ENCODE measurements around the gene PIBF1.
"Not testable (repeated sequence)": the region's sequence is repeated elsewhere in the genome, so short reads cannot be mapped to it uniquely, and the experiment has no call there.

The PIBF1 gene

DNA sequence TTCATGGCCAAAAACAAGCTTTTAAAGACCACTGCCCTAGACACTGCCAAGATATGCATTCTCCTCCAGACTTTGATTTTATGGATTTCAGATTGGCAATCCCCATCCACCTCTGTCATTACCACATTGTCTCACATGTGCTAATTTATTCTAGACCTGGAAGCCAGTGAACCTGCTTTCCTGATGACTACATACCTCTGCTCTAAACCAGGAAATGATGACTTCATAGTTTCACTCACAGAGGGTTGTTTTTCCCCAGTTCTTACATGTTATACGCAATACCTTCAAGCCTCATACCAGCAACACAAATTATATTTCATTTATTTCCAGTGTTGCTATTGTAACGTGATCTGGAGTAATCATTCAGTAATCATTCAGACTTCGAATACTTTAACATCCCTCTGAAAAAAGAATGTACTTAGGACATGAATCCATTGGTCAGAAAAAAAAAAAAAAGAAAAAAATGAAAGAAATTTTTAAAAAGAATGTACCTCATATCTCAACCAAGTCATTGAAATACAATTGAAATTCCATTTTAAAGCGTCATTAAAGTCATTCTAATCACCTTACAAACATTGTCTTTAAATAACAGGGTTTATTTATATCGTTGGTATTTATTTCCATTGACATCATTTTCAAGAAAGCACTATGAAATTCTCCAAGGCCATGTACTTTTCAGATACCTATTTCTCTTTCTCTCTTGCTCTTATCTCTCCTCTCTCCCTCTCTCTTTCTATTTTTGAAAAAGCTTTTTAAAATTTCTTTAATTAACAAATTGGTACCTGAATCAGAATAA is 243.5 kb downstream of the PIBF1 start:
- no peak for DNase-seq

DNA sequence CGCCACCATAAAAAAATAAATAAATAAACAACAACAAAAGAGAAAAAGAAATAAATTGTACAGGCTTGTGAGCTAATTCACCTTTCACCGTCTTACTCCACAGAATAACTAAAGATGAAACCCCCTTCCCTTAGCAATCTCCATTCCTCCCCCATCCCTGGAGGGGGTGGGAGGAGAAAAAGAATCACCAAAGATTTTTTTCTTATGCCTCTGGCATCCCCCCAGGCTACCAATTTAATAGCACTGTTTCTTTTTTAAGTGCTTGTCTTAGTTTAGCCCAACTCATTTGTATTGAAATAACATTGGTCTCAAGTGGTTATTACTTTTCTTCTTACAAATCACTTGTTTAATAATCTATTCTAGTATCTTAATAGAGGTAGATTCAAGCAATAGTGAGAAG is 253.0 kb downstream of the PIBF1 start:
- no peak for DNase-seq

DNA sequence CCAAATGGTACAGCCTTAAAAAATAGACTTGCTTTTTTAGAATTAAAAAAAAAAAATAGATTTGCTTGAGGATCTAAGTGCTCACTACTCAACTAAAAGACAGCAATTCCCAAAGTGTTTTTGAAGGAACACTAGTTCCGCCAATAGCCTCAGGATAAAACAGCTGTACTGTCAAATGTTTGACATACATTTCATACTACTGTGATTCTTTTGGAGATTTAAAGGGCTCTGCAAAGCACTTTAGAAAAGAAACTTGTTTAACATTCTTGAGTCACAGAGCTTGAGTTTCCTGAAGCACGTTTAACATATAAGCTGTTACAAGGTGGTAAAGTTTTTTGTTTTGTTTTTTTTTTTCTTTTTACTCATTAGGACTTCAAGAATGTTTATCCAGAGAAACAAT is 253.7 kb downstream of the PIBF1 start:
- no peak for DNase-seq

DNA sequence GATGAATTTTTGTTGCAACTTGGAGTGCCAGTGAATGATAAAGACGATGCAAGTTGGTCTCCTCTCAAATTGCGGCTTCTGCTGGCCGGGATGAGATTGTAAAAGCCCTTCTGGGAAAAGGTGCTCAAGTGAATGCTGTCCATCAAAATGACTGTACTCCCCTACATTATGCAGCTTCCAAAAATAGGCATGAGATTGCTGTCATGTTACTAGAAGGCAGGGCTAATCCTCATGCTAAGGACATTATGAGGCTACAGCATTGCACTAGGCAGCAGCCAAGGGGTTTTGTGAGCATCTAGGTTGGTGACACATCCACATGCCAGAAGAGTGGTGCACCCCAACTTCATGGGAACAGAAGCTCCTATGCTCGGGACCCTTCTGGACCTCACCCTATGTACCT is 254.6 kb downstream of the PIBF1 start:
- no peak for DNase-seq

DNA sequence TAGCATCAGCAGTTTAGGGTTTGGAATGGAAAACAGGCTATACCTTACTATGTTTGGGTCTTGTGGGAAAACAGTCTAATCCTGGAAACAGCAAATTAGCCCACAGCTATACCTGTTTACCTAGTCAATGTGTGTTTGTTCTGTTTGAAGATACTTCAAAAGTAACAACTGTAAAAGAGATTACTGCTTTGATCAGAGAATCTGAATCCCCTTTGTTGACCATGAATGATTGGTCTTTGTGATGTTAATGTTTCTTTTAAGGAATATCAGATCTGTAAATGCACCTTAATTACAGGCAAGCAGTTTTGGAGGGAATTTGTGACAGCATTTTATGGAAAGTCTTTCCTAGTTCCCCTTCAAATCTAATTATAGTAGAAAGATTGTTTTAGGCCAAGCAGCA is 256.1 kb downstream of the PIBF1 start:
- DNase-seq: no peak

DNA sequence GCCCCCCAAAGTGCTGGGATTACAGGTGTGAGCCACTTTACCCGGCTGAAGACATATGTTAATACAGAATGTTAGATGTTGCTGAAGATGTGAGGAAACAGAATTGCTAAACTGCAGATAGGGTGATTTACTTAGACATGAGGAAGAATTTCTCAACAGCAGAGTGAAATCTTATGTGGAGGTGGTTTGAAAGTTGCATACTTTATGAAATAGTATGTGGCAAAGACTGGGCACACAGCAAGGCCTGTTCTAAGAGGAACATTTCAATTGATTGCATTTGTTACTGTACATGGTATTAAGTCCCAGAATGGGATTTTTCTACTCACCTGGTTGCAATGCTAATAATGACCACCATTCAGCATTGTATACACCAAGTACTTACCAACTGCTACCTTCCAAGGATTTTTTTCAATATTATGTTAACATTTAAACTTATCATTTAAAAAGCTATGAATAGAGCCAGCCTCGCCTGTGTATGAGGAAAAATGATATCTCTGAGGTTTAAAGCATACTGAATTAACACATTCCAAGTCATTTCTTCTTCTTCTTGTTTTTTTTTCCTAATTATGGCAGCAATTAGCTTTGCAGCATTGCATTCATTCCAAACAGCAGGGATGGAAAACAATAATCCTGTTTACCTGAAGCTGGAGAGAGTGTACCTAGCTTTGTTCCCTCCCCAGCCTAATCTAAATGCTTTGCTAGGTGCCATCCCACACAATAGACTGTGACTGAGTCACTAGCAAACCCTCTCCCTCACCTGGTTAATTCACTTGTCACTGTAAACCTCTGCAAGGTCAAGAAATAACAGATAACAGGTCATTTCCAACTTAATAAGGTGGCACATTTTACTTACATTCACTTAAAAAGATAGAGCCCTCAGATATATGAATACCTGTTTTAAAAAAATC is 257.5 kb downstream of the PIBF1 start:
- no peak for DNase-seq

DNA sequence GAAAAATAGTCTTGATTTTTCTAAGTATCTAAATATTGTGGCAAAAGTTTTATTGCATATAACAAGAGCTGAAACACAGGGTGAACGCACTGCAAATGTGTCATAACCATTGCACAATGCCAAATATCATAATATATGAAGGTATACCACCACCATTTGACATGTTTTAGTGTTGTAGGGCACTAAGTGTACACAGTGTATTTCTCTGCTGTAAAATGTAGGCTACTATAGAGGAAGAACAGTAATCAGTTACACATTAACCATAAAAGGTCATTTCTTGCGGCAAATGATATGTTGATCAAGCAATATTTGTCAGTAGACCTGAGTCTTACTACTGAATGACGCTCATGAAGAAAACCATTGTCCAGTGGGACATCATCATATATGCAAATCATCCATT is 258.6 kb downstream of the PIBF1 start:
- DNase-seq: no peak

DNA sequence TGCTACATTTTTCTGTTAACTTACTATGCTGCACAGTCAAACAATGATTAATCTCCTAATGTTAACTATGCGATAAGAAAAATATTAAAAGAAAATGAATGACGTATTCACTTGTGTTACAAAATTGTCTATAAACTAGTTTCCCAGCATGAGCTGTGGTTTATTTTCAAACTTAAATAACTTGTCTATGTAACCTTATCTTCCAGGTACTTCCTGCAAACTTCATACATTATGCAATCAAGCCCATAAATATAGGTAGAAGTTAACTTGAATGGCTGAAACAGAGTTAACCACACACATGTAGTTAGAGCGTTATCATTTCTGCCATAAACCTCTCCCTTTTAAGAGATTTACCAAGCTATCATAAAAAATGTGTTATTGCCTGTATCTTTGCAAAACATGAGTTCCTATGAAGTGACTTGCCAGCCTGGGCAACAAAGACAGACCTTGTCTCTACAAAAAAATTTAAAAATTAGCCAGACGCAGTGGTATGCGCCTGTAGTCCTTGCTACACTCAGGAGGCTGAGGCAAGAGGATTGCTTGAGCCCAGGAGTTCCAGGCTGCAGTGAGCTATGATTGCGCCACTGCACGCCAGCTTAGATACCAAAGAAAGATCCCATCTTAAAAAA is 259.1 kb downstream of the PIBF1 start:
- no peak for DNase-seq

DNA sequence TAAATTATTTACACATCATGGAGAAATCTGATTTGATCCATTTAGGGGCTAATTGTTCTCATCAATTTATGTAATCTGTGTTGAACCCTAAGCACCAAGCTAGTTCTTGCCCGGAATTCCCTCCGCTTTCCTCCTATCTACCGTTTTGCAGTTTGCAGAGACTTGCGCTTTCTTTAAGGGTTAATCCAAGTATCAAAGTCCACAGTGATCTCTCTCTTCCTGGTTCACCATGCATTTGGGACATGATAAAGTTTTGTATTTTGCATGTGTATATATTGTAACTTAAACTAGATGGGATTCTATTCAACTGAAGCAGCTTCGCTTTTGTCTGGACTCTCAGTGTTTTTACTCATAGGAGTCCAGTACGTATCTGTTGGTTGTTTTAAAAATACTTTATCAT is 263.1 kb downstream of the PIBF1 start:
- no peak for DNase-seq

DNA sequence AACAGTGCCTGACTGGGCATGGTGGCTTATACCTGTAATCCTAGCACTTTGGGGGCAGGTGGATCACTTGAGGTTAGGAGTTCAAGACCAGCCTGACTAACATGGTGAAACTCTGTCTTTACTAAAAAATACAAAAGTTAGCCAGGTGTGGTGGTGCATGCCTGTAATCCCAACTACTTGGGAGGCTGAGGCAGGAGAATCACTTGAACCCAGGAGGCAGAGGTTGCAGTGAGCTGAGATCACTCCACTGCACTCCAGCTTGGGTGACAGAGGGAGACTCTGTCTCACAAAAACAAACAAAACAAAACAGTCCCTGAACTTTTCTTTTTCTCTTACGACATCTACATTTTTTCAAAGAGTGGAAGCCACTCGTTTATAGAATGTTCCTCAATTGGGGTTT is 266.7 kb downstream of the PIBF1 start:
- DNase-seq: not testable (repeated sequence)

DNA sequence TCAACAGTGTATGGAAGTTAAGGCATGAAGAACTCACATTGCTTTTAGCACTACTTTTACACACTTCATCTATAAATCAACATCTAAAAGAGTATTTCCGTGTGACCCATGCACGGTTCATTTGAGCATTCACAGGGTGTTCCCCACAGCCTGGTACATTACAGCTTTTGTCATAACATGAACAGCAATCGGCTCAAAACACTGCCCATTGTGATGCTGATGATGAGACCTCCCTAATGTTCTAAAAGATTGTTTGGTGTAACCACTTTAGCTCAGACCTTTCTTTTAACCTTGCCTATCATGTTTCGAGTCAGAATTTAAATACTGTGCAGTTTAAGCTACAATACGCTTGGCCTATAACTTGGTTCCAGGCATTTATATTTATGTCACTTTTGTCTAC is 272.8 kb downstream of the PIBF1 start:
- DNase-seq: no peak

DNA sequence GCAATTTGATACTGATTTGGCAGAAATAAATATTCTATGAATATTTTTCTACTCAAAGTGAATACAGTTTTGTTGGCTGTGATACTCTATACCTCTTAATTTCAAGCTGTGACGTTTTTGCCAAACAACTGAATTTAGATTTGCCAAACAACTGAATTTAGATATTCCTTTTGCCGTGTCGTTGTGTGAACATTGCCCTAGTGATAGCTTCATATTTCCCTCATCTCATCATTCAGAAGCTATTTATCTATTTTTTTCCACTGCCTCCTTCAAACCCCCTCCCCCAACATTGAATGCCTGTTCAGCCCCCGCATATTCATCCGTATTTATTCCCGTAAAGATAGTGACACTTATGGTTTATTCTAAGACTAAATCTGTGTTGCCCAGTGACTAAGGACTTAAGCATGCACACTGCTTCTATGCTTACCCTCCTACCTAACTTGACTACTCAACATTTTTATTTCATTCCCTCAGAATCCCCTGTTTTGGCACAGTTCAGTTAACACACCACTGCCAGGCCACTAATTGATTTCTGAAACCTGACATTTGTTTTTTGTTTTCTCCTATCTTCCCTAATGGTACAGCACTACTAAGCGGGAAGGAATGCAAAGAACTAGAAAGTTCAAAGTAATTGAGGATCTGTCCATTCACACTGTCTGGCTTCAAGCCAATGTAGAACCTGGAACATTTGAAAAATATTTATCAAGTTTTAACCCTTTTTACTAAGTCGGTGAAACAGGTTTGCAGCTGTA is 274.1 kb downstream of the PIBF1 start:
- DNase-seq: no peak

DNA sequence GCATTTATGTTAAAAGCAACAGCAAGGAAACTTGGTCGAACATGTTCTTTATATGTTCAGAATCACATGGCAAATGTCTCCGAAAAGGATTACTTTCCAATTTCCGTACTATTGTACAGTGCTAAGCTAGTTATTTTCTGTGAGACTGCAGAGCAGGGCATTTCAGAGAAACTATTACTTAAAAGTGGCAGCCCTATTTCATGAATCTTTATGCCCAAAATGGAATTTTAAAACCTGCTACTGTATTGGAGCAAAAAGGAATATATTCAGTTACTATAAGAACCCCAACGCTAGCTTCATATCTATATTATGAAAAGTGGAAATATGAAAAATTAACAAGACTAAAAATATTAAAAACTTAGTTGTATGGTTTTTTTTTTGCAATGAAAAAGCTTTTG is 274.6 kb downstream of the PIBF1 start:
- DNase-seq: no peak

DNA sequence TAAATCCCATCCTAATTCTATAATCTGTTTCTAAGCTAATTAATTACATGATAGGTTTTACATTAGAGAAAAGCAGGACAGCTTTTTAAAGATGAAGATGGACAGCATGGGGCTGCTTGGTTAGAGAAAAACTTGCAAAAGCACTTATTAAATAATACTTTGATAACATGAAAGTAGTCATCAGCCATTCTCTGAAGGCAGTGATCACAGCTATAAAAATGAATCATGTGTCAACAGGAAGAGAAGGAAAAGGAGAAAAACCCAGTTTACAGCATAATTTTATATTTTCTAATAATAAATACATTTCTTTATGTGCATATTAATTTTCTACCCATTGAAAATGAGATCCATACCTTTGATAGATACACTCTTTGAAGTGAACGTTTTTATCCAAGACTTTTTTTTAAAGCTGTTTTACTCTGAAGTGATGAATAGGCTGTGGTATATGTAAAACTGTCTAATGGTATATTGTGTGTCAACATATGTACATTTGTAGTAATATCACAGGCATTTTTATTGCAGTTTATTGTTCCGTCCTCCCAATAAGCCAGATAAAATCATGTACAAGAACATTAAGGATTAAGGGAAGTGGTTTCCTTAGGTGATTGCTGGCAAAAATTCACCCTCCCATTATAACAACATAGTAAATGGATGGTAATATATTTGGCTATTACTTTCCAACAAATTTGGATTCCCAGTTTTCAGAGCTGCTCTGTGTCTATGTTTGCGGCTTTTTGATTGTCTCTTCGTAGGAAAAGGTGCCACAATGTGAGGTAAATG is 275.5 kb downstream of the PIBF1 start:
- no peak for DNase-seq

DNA sequence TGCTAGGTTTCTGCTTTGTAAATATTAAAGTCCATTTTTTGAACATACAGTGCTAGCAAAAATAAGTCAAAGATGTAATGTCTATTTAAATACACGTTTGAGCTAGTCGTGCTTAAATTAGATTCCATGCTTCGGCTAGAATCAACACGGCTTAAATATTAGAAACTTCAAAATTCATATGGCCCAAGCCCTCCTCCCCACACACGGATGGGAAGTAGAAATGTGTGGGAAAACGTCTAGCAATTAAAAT is 276.1 kb downstream of the PIBF1 start:
- DNase-seq: no peak

DNA sequence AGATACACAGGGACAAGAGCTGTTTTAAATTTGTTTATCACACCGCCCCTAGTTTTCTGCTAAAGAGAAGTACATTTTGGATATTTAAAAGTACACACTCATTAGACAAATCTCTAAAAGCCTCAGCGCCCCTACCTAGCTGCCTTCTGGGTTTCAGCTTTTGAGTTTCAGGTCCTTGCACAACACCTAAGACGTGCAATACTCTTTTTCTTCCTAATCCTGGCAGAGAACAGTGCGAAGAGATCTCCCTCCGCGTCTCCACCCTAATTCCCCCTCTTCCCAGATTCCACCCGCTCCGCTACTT is 276.5 kb downstream of the PIBF1 start:
- DNase-seq: no peak

DNA sequence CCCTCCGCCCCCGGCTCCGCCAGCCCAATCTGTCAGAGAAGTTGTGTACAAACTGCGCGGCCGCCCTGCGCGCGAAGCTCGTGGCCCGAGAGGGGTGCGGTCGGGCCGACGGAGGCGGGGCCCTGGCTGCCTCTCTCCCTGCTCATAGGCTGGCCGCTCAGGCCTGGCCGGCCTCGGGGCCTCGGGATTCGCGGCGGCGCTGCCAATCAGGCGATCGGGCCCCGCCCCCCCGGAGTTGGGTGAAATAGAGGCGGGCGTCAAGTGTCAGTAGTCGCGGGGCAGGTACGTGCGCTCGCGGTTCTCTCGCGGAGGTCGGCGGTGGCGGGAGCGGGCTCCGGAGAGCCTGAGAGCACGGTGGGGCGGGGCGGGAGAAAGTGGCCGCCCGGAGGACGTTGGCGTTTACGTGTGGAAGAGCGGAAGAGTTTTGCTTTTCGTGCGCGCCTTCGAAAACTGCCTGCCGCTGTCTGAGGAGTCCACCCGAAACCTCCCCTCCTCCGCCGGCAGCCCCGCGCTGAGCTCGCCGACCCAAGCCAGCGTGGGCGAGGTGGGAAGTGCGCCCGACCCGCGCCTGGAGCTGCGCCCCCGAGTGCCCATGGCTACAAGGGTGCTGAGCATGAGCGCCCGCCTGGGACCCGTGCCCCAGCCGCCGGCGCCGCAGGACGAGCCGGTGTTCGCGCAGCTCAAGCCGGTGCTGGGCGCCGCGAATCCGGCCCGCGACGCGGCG is 277.0 kb downstream of the PIBF1 start, which contains the start of gene KLF5:
Gene KLF5, plus strand, starts transcription at position 270 of the 724 bp plus-strand sequence. Its CDS starts 323 bp downstream, at position 593.
- DNase-seq: peak; percentile 92

DNA sequence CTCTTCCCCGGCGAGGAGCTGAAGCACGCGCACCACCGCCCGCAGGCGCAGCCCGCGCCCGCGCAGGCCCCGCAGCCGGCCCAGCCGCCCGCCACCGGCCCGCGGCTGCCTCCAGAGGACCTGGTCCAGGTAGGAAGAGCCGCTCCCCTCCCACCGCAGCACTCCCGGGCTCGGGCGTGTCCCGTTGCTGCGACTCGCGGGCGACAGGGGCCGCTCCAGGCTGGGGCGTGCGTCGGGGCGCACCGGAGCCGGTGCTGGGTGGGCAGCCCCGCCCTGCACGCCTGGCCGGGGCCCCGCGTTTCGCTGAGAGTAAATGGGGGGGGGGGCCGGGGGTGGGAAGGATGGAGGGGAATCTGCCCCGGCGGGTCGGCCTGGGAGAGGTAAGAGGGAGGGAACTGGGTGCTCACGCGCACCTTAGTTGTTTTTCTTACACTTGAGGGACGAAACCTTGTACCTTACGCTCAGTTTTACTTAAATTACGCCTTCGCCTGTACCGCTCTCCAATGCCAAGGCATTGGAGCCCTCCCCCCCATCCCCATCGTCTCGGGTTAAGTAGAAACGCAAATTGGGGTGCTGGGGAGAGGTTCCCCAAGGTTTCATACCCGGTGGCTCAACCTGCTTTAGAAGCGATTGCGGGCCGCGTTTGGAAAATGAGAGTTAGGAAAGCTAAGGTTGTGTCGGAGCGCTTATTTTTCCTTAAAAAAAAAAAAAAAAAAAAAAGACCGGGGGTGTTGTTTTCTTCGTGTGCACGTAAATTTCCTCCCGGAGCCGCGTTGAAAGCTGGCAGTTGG is 277.7 kb downstream of the PIBF1 start:
- DNase-seq: peak; percentile 30

DNA sequence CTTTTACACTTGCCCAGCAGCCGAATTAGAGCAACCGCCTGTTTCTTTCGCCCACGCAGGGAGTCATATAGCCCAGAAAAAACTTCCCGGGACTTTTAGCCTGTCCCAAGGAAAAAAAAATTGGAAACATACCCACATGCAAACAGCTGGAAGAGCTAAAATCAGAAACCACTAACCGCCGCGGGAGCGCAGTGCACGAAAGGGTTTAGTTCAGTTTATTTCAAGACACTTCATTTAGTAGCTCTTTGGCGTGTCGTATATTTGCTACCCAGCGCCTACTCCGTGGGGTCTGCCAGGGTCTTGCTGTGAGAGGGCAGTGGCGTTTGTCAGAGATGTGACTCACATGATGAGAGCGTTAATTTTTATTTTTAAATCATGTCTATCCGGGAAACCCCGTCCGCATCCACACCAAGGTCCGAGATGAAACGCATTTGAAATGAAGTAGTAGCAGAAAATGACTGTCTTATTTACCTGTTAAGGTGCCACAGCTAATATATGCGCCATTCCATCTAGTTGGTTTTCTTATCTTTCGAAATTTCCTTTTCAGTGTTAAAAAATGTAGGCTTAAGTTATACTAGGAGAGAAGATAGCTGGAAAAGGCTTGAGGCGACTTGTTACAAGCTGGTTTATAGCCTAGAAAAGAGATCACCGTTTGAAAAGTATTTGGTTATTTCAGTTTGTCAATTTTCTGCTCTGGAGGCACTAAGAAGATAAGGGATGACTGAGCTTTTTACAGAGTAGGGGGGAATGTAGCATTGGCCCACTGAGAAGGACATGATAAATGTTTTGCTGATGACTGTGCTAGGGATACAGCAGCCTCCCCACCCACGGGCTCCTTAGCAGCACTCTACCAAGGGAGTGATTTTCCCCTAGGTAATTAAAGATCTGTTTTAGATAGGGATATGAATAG is 278.6 kb downstream of the PIBF1 start:
- no peak for DNase-seq

DNA sequence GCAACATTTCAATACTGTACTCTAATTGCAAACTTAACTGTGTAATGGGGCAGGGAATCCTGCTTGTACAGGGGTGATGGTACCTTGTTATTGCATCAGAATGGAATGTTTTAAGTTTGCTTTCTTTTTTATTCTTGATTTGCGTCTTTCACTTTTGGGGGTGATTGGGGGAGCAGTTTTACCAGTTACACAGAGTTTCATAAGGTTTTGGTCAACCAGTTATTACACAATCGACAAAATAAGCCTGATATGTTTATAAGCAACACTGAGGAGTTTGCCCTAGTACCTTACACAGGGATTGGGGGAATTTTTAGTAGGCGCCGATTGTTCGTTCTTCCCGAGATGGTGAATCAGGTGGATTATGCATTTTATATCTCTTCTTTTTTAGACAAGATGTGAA is 279.5 kb downstream of the PIBF1 start:
- no peak for DNase-seq

Measured in T-helper 9 cell (primary cell).